ENCODE measurements around the gene IKBKE. TPM values are rescaled to one million over a fixed set of nuclear protein-coding genes. Genes with fewer than 3 reads are reported as not detected.

IKBKE gene
- polyA plus RNA-seq, 1 donor (not counting 4 experiments of a cell fraction or from before 2014, with no cell fraction given), result 8.9 TPM

DNA sequence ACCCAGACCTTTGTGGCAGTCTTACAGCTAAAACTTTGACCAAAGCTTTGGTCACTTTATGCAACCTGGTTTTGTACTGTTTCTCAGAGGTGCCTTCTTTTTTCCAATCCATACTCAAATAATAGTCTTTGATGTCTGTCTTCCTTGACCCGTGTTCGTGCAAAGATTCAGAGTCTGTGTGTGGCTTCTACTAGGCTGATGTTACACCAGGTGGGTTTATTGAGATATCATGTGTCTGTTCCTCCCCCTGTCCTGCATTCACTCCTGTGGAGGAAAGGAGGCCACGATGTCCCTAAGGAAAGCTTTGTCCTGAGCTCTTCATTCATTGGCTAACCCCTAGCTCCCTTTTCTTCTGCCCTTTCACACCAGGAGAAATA, 15.0 kb upstream of the IKBKE start:
- H3K9ac ChIP-seq (ENCODE audit: control insufficient read depth, extremely low read depth, insufficient read depth, low read length), result no peak overlapping the region
- no peak overlapping the region for H2AFZ ChIP-seq (ENCODE audit: control insufficient read depth, low read length)
- H3K27ac ChIP-seq (ENCODE audit: control insufficient read depth, insufficient read depth, low read length), result no peak overlapping the region
- dilution Hi-C loops (cut with MboI; ENCODE audit: extremely low pct_ligation_motif_present, low sequenced_read_pairs), result no loop called here
- FAIRE-seq (no peak), DNase-seq (ENCODE audit: low read depth, low spot score) (no peak)
- TF ChIP-seq, protein P1, sequence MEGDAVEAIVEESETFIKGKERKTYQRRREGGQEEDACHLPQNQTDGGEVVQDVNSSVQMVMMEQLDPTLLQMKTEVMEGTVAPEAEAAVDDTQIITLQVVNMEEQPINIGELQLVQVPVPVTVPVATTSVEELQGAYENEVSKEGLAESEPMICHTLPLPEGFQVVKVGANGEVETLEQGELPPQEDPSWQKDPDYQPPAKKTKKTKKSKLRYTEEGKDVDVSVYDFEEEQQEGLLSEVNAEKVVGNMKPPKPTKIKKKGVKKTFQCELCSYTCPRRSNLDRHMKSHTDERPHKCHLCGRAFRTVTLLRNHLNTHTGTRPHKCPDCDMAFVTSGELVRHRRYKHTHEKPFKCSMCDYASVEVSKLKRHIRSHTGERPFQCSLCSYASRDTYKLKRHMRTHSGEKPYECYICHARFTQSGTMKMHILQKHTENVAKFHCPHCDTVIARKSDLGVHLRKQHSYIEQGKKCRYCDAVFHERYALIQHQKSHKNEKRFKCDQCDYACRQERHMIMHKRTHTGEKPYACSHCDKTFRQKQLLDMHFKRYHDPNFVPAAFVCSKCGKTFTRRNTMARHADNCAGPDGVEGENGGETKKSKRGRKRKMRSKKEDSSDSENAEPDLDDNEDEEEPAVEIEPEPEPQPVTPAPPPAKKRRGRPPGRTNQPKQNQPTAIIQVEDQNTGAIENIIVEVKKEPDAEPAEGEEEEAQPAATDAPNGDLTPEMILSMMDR (optimal IDR thresholded peaks at IDR 0.05 in 1 of 3, IDR thresholded peaks at IDR 0.05 in 1 of 3, conservative IDR thresholded peaks at IDR 0.05 in 1 of 3; ENCODE audit: extremely low read depth in 1 of 3, insufficient read depth in 2 of 3, low read length in 3 of 3), result no peak
- TF ChIP-seq EZH2 (IDR thresholded peaks at IDR 0.05; ENCODE audit: low read length), result no peak
- H3K27me3 ChIP-seq (ENCODE audit: control insufficient read depth, extremely low read depth, insufficient read depth, low read length), result no peaks in the 10 kb centered on the region
- H3K9me3 ChIP-seq (ENCODE audit: control insufficient read depth, low read depth, low read length), result no peaks in the 10 kb centered on the region
- no peak overlapping the region for H3K4me2 ChIP-seq (ENCODE audit: control insufficient read depth, extremely low read depth, insufficient read depth, low read depth, low read length)
- H3K9me1 ChIP-seq (ENCODE audit: control insufficient read depth, extremely low read depth, insufficient read depth, low read length), result peaks cover 2% of the 10 kb centered on the region
- H4K20me1 ChIP-seq (ENCODE audit: control insufficient read depth, extremely low read depth, insufficient read depth, low read length), result no peaks in the 10 kb centered on the region
- no peaks in the 10 kb centered on the region for H3K79me2 ChIP-seq (ENCODE audit: control insufficient read depth, insufficient read depth, low read length)
- no peak overlapping the region for H3K4me3 ChIP-seq (ENCODE audit: control insufficient read depth in 2 of 3, extremely low read depth in 1 of 3, insufficient read depth in 2 of 3, low read depth in 1 of 3, low read length in 3 of 3)
- peaks cover 19% of the 10 kb centered on the region for H3K4me1 ChIP-seq (ENCODE audit: control insufficient read depth, extremely low read depth, insufficient read depth, low read length)
- peaks cover 13 to 18% of the 10 kb centered on the region in 2 experiments for H3K36me3 ChIP-seq (ENCODE audit: control insufficient read depth in 2 of 2, extremely low read depth in 1 of 2, insufficient read depth in 2 of 2, low read length in 2 of 2)

DNA sequence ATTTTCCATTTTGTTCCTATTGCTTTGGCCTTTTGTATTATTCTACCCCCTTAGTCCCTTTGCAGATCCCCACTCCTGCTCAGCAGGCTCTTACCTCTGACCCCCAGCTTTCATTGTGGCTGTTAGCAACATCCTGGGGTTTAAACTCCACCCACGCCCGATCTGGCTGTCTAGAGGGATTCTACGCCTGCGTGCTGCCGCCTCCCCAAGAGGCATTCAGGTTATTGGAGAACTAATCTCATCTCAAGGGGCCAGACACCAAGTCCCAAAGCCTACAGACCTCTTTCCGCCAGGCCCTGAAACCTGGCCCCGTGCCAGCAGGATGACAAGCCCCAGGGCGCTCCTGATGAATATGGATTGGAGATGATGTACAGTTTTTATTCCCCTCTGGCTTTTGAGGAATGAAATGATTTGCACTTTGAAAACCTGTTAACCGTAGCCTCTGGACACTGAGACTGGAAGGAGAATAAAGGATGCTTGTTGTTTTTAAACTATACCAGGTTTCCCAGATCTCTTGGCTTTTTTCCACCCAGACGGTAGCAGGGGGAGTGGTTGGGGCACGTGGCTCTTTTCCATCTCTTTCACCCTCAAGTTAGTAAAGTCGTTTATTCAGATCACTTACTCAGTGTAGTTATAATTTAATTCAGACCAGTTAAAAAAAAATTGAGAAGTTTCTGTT, 14.5 kb upstream of the IKBKE start:
- no peak for FAIRE-seq
- dilution Hi-C loops (cut with MboI; ENCODE audit: extremely low pct_ligation_motif_present, low sequenced_read_pairs), result no loop called here

More for the DNA sequence above, 14.5 kb upstream of the IKBKE start:
- Histone ChIP-seq H3K4me3 (ENCODE audit: control insufficient read depth in 2 of 3, extremely low read depth in 1 of 3, insufficient read depth in 2 of 3, low read depth in 1 of 3, low read length in 3 of 3) (no peak overlapping the region), H4K20me1 (ENCODE audit: control insufficient read depth, extremely low read depth, insufficient read depth, low read length) (no peaks in the 10 kb centered on the region), H2AFZ (ENCODE audit: control insufficient read depth, low read length) (no peak overlapping the region), H3K4me1 (ENCODE audit: control insufficient read depth, extremely low read depth, insufficient read depth, low read length) (peaks cover 19% of the 10 kb centered on the region), H3K4me2 (ENCODE audit: control insufficient read depth, extremely low read depth, insufficient read depth, low read depth, low read length) (no peak overlapping the region), H3K9me1 (ENCODE audit: control insufficient read depth, extremely low read depth, insufficient read depth, low read length) (peaks cover 2% of the 10 kb centered on the region), H3K36me3 (ENCODE audit: control insufficient read depth in 2 of 2, extremely low read depth in 1 of 2, insufficient read depth in 2 of 2, low read length in 2 of 2) (peaks cover 9 to 13% of the 10 kb centered on the region in 2 experiments), H3K9me3 (ENCODE audit: control insufficient read depth, low read depth, low read length) (no peaks in the 10 kb centered on the region), H3K27me3 (ENCODE audit: control insufficient read depth, extremely low read depth, insufficient read depth, low read length) (no peaks in the 10 kb centered on the region), H3K9ac (ENCODE audit: control insufficient read depth, extremely low read depth, insufficient read depth, low read length) (no peak overlapping the region), H3K27ac (ENCODE audit: control insufficient read depth, insufficient read depth, low read length) (no peak overlapping the region), H3K79me2 (ENCODE audit: control insufficient read depth, insufficient read depth, low read length) (no peaks in the 10 kb centered on the region)
- no peak for TF ChIP-seq EZH2 (IDR thresholded peaks at IDR 0.05; ENCODE audit: low read length)
- TF ChIP-seq, protein P1 (optimal IDR thresholded peaks at IDR 0.05 in 1 of 3, IDR thresholded peaks at IDR 0.05 in 1 of 3, conservative IDR thresholded peaks at IDR 0.05 in 1 of 3; ENCODE audit: extremely low read depth in 1 of 3, insufficient read depth in 2 of 3, low read length in 3 of 3), result no peak
- no peak for DNase-seq (ENCODE audit: low read depth, low spot score)

Data from keratinocyte (primary cell).